SK-N-MC (cell line): ENCODE data around the gene C1QL2.

Source experiments
- EZH2 ChIP-seq: fragments of 200-600 bp; sonication (generic); IDR thresholded peaks from one replicate; pipeline ENCODE4 v1.6.1; 2017; ENCODE audit warnings: antibody characterized with exemption
- FOXP2 ChIP-seq: optimal IDR thresholded peaks from 2 replicates; pipeline ENCODE3; 2011; ENCODE audit warnings: mild to moderate bottlenecking, moderate library complexity; ENCODE audit not compliant: insufficient read depth; ENCODE audit errors: extremely low read length, control extremely low read depth

- no peak for TF ChIP-seq EZH2
- no peak for TF ChIP-seq FOXP2
Measured at GRCh38 chr2:119117408-119117807, 41.1 kb downstream of the C1QL2 start.
